Fibroblast of villous mesenchyme (primary cell): ENCODE data around the gene CLCN3. TPM values are rescaled to one million over a fixed set of nuclear protein-coding genes. Genes with fewer than 3 reads are reported as not detected.
"Not testable (repeated sequence)": the region's sequence is repeated elsewhere in the genome, so short reads cannot be mapped to it uniquely, and the experiment has no call there.

Experiments
- DNase-seq: peaks from one replicate; pipeline ENCODE4 v3.0.0-alpha.2; 2010; ENCODE audit warnings: low read depth
- H3K4me3 ChIP-seq: 2 replicates; pipeline ENCODE4 v1.5.1; 2011; ENCODE audit warnings: low read depth, mild to moderate bottlenecking, low read length
- CTCF ChIP-seq: IDR thresholded peaks from 2 replicates; pipeline ENCODE4 v1.5.1; 2012; ENCODE audit warnings: low read depth, mild to moderate bottlenecking, low read length; ENCODE audit not compliant: insufficient read depth
- total RNA-seq: library from RNA; depleted of rRNA; stranded (reverse); fragments of >200 nt; gene quantifications from 2 replicates; pipeline ENCODE4 v1.2.3, GENCODE V29; 2012

CLCN3 gene
- total RNA-seq, 1 donor: 30.7 TPM

GRCh38 chr4:169618286-169618685 is 2.1 kb upstream of the CLCN3 start:
- DNase-seq: peak; percentile 42
- no peak overlapping the region for H3K4me3 ChIP-seq
- TF ChIP-seq CTCF: no peak

GRCh38 chr4:169618986-169619385 is 1.4 kb upstream of the CLCN3 start:
- no peak for TF ChIP-seq CTCF
- no peak for DNase-seq
- no peak overlapping the region for H3K4me3 ChIP-seq

- H3K4me3 ChIP-seq: peak overlapping the region; percentile 96
- peak; percentile 55 for DNase-seq
- TF ChIP-seq CTCF: peak; percentile 64
These were observed 840 bp upstream of the CLCN3 start for GRCh38 chr4:169619518-169619957.

- H3K4me3 ChIP-seq: peak overlapping the region; percentile 96
- DNase-seq: peak; percentile 48
- no peak for TF ChIP-seq CTCF
These were observed 486 bp downstream of the CLCN3 start for GRCh38 chr4:169620880-169621248.

- DNase-seq: peak; percentile 96
- H3K4me3 ChIP-seq: peak overlapping the region; percentile 96
- TF ChIP-seq CTCF: no peak
These were observed 1.5 kb downstream of the CLCN3 start for GRCh38 chr4:169621731-169622492.

- H3K4me3 ChIP-seq: peak overlapping the region; percentile 96
- no peak for TF ChIP-seq CTCF
- peak; percentile 36 for DNase-seq
These were observed 2.2 kb downstream of the CLCN3 start for GRCh38 chr4:169622566-169622965.

GRCh38 chr4:169624012-169624411 is 3.6 kb downstream of the CLCN3 start:
- H3K4me3 ChIP-seq, DNase-seq: not testable (repeated sequence)
